GM19467 (cell line): ENCODE results near the gene GPR152.
"Not testable (repeated sequence)": the region's sequence is repeated elsewhere in the genome, so short reads cannot be mapped to it uniquely, and the experiment has no call there.

Experiments
- ATAC-seq: cut with Tn5 transposase; IDR thresholded peaks from one replicate; pipeline ENCODE4 v1.9.1; 2021; ENCODE audit warnings: mild to moderate bottlenecking, moderate library complexity; ENCODE audit not compliant: unreplicated experiment

GPR152 gene

DNA sequence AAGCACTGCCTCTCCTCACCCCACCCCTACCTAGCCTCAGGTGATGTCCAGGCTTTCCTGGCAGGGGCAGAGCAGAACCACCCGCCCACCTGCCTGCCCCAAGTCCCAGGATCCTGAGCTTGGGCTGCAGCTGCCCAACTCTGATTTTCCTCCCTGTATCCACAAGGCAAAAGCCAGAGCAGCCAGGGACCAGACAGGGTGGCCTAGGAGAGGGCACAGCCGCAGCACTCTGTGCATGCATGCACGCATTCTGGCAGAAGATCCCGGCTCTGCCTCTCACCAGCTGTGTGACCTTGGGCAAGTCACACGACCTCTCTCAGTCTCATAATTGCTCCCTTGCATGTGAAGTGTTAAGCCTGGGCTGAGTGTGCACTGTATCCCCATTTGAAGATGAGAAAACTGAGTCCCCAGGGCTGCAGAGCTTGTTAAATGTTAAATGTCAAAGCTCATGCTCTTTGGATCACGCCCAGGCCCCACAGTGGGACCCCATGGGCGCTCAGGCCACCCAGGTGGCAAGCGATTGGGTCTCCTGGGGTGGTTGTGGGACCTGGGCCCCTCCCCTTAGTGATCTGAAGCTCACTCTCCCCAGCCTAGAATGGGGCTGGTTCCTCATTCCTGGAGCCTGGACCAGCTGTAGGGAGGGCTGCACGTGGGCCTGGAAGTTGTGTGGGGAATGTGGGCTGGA, 39.9 kb downstream of the GPR152 start:
- no peak for ATAC-seq

DNA sequence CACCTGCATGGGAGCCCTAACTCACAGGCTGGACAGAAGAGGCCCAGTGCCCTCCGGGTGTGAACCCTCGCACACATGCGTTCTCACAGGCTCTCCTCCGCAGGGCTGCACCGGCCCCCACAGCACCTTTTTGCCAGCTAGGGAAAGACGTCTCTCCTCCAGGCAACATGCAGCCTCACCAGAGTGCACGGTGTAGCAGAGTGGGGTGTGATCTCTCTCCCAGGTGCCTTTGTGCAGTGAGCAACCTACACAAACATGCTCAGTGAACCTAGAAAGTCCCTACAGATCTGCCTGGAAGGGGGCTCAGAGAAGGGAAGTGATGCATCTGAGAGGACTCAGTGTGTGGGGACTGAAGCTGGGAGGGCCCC, 40.8 kb downstream of the GPR152 start:
- ATAC-seq, result no peak

DNA sequence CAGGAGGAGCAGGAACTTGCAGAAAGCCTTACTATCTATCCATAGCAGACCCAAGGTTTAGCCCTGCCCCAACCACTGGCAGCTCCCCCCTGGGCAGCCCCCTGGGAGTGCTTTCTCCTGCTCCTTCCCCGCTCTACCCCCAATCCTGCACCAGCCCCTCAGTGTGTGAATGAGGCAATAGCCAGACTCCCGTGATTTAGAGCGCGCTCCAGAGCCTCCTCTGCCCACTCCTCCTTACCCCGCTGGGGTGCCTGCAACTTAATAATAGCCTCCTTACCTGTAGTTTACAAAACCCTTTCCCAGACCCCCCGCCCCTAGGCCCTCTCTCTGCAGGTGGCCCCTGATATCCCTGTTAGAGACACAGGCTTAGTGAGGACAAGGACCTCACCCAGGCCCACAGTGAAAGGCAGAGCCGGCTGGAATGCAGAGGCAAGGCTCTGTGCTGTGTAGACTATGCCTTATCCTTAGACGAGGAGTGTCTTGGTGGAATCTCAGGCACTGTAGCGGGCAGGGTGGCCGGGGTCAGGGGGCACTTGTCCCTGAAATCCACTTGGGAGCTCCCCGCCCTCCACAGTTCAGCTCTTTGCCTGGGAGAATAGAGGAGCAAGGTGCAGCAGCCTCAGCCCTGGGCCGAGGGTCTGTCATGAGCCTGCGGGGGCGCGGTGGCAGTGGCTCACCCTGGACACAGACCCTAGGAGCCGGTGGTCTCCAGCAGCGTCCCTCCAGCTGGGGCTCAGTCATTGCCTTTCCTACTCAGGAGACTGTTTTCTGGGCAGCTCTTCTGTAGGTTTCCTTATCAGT, 41.3 kb downstream of the GPR152 start:
- no peak for ATAC-seq

DNA sequence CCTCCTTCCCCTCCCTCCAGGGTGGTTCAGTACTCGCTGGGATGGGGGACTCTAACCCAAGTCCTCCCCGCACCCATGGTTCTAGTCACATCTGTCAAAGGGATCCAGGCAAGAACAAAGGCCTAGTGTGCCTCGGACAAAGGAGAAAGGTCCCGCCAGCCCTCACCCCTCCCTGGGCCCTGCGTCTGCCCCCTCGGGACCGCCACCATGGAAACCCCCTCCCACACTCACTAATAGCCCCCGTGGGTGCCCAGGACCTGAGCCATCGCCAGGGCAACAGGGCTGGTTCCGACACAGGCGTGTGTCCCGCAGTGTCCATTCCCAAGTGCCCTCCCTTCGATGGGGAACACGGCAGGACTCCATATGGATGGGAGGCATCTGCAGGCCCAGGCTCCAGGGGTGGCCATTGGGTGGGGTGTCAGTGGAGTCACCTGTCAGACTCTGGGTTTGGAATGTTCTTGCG, 42.1 kb downstream of the GPR152 start:
- ATAC-seq, result no peak

DNA sequence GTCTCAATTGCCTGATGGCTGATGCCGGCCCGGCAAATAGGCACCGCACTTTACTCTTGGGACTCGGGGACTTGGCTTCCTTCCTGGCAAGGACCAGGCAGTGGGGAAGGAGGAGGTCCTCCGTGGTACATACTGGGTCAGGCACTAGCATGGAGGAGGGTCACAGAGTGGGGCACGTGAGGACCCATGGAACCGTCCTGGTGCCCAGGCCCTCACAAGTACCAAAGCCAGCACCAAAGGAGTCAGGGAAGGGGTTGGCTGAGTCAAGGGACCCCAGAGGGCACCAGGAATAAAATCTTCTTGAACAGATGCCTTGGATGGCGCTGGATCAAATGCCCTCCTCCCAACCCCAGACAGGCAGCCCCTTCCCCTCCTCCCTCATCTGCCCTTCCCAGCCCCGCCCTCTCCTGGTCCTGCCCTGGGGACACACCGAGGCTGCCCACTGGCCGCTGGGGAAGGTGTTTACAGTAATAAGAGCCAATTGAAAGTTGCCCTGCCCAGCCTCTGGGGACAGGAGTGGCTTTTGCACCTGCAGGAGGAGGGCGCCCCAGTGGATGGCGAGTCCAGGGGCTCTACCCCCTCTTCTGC, 42.7 kb downstream of the GPR152 start:
- no peak for ATAC-seq

DNA sequence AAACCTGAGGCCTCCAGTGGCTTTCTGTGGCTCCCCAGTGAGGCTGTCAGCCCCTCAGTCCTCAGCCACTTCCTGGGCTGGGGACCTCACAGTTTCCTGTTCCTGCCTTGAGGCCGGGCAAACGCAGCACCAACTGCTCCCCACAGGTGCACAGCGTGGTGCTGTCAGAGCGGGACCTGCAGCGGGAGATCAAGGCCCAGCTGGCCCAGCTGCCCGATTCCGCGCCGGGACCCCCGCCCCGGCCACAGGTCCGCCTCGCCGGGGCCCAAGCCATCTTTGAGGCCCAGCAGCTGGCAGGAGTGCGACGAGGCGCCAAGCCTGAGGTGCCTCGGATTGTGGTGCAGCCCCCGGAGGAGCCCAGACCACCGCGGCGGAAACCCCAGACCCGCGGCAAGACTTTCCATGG, 43.3 kb downstream of the GPR152 start:
- no peak for ATAC-seq

DNA sequence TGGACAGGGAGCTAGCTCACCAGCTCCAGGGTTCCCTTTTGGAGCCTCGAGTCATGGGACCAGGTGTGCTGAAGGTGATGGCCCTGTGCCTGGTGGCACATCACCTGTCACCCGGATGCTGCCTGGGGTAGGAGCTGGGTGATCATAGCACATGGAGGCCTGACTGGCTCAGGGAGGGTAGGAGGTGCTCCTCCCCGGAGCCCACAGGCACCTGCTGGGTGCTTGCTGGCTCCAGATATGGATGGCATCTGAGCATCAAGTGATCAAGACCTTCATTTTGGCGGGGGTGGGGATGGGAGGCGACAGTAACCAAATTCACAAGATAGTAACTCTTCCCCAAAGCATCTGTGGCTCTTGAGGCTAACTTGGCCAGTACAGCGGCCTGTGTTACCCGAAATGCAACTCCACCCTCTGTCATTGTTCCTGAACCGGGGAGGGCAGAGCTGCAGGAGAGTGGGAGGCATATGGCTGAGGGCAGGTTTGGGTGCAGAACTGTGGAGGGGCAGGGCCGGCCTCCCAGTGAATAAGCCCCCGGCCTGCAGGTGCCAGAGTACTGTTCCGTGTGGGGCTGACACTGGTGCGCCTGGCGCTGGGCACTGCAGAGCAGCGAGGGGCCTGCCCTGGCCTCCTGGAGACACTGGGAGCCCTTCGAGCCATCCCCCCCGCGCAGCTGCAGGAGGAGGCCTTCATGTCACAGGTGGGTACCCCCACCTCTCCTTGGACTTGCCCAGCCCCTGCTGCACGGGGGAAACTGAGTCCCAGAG, 43.9 kb downstream of the GPR152 start:
- ATAC-seq, result no peak

DNA sequence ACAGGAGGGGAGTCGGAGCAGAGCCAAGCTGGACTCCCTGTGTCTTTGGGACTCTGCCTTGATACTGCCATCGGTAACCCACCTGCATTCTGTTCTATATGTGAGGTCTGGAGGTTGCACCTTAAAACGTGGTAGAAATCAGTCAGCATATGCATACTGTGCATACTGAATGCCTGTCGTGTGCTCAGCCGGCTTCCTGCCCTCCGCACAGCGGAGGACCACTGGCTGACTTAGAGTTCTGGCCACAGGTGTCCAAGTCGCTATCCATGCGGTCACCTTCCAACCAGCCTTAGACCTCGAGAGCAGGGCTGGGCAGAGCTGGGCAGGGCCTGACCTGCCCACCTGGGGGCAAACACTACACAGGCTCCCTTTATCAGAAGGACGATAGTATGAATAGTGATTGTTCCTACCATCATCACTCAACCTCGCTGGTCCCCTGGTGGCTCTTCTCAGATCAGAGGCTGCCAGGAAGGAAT, 44.8 kb downstream of the GPR152 start:
- ATAC-seq, result no peak

DNA sequence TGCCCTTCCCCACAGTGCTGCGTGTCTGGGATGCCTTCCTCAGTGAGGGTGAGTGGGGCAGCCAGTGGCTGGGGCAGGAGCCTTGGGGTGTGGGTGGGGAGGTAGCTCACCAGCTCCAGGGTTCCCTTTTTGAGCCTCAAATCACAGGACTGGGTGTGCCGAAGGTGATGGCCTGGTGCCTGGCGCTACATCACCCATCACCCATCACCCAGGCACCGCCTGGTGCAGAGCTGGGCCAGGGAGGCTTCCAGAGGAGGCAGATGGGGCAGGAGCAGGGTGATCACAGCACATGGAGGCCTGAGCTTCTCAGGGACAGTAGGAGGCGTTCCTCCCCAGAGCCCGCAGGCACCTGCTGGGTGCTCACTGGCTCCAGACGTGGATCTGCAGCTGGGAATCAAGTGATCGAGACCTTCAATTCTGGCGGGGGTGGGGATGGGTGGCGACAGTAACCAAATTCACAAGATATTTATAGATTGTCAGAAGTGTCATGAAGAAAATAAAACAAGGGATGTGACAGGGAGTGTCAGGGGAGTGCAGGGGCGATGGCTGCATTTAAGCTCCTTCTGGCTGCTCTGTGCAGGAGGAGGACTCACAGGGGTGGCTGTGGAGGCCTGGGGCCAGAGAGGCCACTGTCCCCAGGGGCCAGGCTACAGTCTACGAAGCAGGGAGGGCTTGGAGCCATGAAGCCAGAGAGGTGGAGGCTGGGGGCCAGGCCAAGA, 45.4 kb downstream of the GPR152 start:
- ATAC-seq, result no peak

DNA sequence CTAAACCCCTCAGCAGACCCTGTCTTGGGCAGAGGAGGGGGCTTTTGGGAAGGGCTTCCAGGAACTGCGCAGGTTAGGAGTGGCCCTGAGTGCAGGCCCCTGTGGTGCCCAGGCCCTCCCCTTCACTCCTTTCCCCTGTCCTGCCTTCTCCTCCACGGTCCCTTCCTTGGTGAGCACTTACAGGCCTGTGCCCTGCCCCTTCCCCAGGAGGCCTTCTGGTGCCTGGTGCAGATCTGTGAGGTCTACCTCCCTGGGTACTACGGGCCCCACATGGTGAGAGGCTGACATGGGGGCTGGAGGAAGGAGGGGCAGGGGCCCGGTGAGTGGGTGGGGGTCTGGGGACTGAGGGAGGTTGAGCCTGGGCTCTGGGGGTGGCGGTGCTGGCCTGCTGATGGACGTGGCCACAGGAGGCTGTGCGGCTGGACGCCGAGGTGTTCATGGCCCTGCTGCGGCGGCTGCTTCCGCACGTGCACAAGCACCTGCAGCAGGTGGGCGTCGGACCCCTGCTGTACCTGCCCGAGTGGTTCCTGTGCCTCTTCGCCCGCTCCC, 46.0 kb downstream of the GPR152 start:
- ATAC-seq, result no peak

DNA sequence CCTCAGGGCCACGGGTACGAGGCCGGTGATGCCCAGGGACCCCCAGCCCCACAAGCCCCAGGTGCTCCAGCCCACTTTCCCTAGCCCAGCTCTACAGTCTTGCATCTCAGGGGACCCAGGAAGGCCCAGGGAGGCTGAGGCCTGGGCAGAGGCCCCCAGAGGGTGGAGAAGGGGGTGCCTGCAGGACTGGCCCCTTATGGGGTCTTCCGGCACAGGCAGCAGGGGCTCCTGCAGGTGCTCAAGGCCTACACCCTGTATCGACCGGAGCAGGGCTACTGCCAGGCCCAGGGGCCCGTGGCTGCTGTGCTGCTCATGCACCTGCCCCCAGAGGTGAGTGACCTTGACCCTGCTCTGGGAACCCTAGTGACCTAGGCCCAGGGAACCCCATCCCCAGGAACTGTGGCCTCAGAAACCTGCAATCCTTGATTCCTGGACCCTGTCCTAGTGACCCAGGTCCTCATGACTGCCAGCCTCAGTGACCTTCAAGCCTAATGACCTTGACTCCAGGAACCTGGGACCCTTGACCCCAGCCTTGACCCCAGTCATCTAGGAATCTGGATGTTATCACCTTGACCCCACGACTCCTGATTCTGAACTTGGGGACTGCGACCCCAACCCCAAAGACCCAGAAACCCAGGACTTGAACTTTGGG, 46.7 kb downstream of the GPR152 start:
- no peak for ATAC-seq

DNA sequence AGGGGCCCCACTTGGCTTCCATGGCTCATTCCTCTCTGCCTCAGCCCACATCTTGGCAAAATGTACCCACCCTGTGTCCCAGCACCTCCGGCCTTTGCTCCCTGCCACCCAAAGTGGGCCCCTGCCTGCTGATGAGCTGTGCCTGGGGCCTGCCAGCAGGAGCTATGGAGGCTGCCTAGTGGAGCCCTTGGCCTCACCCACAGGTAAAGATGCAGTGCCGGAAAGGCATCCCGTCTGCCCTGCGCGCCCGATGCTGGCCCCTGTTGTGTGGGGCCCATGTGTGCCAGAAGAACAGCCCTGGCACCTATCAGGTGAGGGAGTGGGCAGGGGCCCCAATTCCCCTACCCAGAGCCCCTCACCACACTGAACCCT, 47.3 kb downstream of the GPR152 start:
- ATAC-seq, result no peak

DNA sequence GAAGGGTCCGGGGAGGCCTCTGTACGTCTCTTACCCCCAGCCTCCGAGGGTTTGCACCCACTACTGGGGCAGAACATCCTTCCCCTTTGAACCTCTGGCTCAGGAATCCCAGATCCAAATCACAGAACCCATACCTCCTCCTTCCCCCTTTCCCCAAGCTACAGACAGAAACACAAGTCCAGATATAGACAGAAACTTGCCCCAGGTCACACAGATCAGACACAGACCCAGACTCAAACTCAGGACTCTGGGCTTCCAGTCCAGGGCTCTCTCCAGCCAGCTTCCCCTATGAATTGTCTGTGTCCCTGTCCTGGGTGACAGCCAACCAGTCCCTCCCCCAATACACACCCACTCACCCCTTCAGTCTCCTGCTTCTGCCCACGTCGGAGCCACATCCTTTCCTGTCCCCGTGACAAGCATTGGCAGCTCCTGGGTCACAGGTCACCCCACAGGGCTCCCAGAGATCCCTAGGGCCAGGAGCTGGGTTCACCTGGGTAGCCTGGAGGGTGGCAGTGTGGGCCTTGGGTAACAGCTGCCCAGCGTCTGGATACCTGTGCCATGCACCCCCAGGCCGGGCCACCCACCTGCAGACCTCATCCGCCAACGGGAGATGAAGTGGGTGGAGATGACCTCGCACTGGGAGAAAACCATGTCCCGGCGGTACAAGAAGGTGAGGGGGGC, 47.9 kb downstream of the GPR152 start:
- no peak for ATAC-seq

DNA sequence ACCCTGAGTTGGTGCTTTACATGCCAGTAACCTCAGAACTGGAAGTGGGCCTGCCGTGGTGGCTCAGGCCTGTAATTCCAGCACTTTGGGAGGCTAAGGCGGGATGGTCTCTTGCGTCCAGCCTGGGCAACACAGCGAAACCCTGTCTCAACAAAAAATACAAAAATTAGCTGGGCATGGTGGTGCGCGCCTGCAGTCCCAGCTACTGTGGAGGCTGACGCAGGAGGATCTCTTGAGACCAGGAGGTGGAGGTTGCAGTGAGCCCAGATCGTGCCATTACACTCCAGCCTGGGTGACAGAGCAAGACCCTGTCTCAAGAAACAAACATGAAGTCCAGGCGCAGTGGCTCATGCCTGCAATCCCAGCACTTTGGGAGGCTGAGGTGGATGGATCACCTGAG, 49.4 kb downstream of the GPR152 start:
- ATAC-seq, result not testable (repeated sequence)

DNA sequence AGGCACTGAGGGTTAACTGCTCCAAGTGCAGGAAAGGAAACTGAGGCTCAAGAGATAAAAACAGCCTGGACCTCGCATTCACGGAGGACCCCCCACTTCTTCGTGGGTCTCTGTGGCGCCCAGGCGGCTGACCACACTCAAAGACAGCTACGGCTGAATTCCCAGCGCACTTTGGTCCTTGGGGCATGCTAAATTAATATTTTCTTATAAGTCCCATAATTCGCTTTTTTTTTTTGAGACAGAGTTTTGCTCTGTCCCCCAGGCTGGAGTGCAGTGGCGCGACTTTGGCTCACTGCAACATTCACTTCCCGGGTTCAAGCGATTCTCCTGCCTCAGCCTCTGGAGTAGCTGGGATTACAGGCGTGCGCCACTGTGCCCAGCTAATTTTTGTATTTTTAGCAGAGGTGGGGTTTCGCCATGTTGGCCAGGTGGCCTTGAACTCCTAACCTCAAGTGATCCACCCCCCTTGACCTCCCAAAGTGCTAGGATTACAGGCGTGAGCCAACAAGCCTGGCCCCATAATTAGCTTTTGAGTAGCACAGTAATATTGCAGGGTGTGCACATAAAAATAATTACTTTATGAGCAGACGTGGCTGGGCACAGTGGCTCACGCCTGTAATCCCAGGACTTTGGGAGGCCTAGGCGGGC, 50.2 kb downstream of the GPR152 start:
- not testable (repeated sequence) for ATAC-seq

DNA sequence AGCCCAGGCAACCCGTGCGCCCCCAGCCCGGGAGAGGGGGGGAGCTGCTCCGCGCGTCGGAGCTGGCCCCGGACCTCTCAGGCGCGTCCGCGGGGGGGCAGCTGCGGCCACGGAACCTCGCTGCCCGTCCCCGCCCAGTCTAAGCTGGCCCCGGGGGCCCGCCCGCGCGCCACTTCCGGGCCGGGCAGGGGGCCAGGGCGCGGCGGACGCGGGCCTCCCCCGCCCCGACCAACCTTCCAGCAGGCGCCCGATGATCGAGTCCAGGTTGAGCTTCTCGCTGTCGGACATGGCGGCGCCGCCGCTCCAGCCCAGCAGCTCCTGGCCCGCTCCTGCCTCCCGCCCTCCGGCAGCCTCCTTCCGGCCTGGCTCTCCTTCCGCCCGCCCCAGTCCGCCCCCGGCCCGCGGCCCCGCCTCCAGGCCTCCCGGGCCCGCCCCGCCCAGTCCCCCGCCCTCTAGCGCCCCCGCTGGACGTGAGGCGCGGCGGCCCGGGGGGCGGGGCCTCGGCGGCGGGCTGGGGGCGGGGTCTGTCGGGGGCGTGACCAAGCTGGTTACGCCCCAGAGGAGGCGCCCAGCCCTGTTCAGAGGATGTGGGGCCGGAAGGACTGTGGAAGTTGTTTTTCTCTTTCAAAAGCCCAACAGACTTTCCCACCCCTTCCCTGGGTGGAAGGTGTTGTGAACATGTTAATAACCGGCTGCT, 50.9 kb downstream of the GPR152 start, which contains the start of gene PPP1CA:
TSS of gene PPP1CA (minus strand) at position 364 of the 697 bp plus-strand sequence. CDS start at position 288, 76 bp downstream.
- peak; percentile 54 for ATAC-seq
